ENCODE results near the gene TEX19. TPM values are rescaled to one million over a fixed set of nuclear protein-coding genes. Genes with fewer than 3 reads are reported as not detected.

Gene TEX19
- total and polyA plus RNA-seq, 11 donors: not detected

GRCh38 chr17:82349287-82349701 is 9.8 kb upstream of the TEX19 start:
- no peak overlapping the region for H3K4me3 ChIP-seq

GRCh38 chr17:82350182-82351030 is 8.6 kb upstream of the TEX19 start:
- Histone ChIP-seq H3K36me3 (no peaks in the 10 kb centered on the region), H3K4me3 (no peak overlapping the region), H3K4me1 (peaks cover 0 to 14% (median 3%) of the 10 kb centered on the region in 12 donors), H3K27ac (no peak overlapping the region), H3K9me3 (no peaks in the 10 kb centered on the region), H3K27me3 (no peaks in the 10 kb centered on the region)
- ATAC-seq (no peak), DNase-seq (no peak)
- intact Hi-C loops (cut with DNase I): loop anchor here (1.0 to 10.0 kb wide), 12 partner anchors 62 to 427 kb away; no protein-coding TSS in a partner anchor
- TF ChIP-seq CTCF (IDR thresholded peaks at IDR 0.05): no peak
- no peak for TF ChIP-seq POLR2A (IDR thresholded peaks at IDR 0.05)
- 90 to 96% (median 94%) methylated on average over 13 to 28 of the region's 28 CpGs for WGBS, 4 donors

More at GRCh38 chr17:82349287-82349701, 9.8 kb upstream of the TEX19 start:
- no peaks in the 10 kb centered on the region for H3K27me3 ChIP-seq
- intact Hi-C loops (cut with DNase I): loop anchor here in 1 of 10 donors (5.0 kb wide), 1 partner anchor 423 kb away; no protein-coding TSS in a partner anchor
- TF ChIP-seq POLR2A (IDR thresholded peaks at IDR 0.05): no peak
- TF ChIP-seq CTCF (IDR thresholded peaks at IDR 0.05): no peak
- WGBS, 4 donors: 36 to 53% (median 47%) methylated on average over 11 of the region's 11 CpGs
- H3K36me3 ChIP-seq: no peaks in the 10 kb centered on the region
- no peak for DNase-seq
- no peak overlapping the region for H3K27ac ChIP-seq
- peak in 2 of 4 donors; percentile 5 to 8 for ATAC-seq
- no peaks in the 10 kb centered on the region for H3K9me3 ChIP-seq
- H3K4me1 ChIP-seq: peaks cover 0 to 14% (median 3%) of the 10 kb centered on the region in 12 donors

GRCh38 chr17:82351254-82351712 is 7.8 kb upstream of the TEX19 start:
- Histone ChIP-seq H3K27me3 (peaks cover 0 to 5% (median 0%) of the 10 kb centered on the region in 9 donors), H3K36me3 (no peaks in the 10 kb centered on the region), H3K9me3 (no peaks in the 10 kb centered on the region), H3K27ac (no peak overlapping the region), H3K4me1 (peaks cover 0 to 14% (median 3%) of the 10 kb centered on the region in 12 donors), H3K4me3 (no peak overlapping the region)
- 58 to 67% (median 63%) methylated on average over 19 to 21 of the region's 21 CpGs for WGBS, 4 donors
- DNase-seq (no peak), ATAC-seq (peak in 1 of 4 donors; percentile 13)
- intact Hi-C loops (cut with DNase I): loop anchor here (1.0 to 10.0 kb wide), 12 partner anchors 61 to 426 kb away; no protein-coding TSS in a partner anchor
- TF ChIP-seq POLR2A (IDR thresholded peaks at IDR 0.05) (no peak), CTCF (IDR thresholded peaks at IDR 0.05) (no peak)
